Osteocyte (in vitro differentiated cells): ENCODE results near the gene TPSAB1. TPM values are rescaled to one million over a fixed set of nuclear protein-coding genes. Genes with fewer than 3 reads are reported as not detected.

Source experiments
- DNase-seq: peaks from one replicate; pipeline ENCODE4 v3.0.0; 2021; ENCODE audit warnings: mixed read lengths; ENCODE audit not compliant: unreplicated experiment; ENCODE audit errors: extremely low spot score
- H3K27ac Mint-ChIP-seq: one replicate; pipeline ENCODE4 v1.8.0; 2021; ENCODE audit warnings: mild to moderate bottlenecking, mixed read lengths; ENCODE audit not compliant: unreplicated experiment
- H3K27me3 Mint-ChIP-seq: one replicate; pipeline ENCODE4 v1.8.0; 2021; ENCODE audit warnings: mixed read lengths; ENCODE audit not compliant: unreplicated experiment
- H3K36me3 Mint-ChIP-seq: one replicate; pipeline ENCODE4 v1.8.0; 2021; ENCODE audit warnings: mixed read lengths; ENCODE audit not compliant: unreplicated experiment
- H3K4me1 Mint-ChIP-seq: one replicate; pipeline ENCODE4 v1.8.0; 2021; ENCODE audit warnings: mixed read lengths; ENCODE audit not compliant: unreplicated experiment
- H3K4me3 Mint-ChIP-seq: one replicate; pipeline ENCODE4 v1.8.0; 2021; ENCODE audit warnings: mild to moderate bottlenecking, moderate library complexity, mixed read lengths; ENCODE audit not compliant: unreplicated experiment
- H3K9me3 Mint-ChIP-seq: one replicate; pipeline ENCODE4 v1.8.0; 2021; ENCODE audit warnings: mixed read lengths; ENCODE audit not compliant: unreplicated experiment
- total RNA-seq: library from RNA; stranded (reverse); gene quantifications from 2 replicates; pipeline ENCODE4 v1.2.1, GENCODE V29; 2021
- TF ChIP-seq, protein P1 (sequence below): fragments of 200-600 bp; sonication (generic); IDR thresholded peaks from 2 replicates; pipeline ENCODE4 v1.5.0; 2021; ENCODE audit warnings: antibody characterized with exemption, mild to moderate bottlenecking, moderate library complexity

Gene TPSAB1
- total RNA-seq, 1 donor from 2014 or later, result not detected

DNA sequence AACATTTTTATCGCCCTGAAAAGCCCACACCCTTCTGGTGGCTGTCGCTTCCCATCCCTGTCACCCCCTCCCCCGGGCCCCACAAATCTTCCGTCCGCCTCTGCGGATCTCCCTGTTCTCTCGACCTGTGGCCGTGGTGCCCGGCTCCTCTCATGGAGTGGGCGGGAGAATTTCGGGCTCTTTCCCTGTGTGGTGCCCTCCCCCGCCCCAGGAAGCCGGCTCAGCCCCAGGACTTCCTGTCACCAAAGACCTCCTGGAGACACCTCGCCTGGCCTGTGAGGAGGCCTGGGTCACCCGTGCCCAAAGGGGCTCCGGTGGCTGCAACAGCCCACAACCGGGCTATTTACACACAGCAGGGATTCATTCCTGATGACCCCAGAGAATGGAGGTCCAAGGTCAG lies 42.8 kb downstream of the TPSAB1 start:
- no peaks in the 10 kb centered on the region for H3K36me3 Mint-ChIP-seq
- no peak for DNase-seq
- no peak overlapping the region for H3K4me3 Mint-ChIP-seq
- no peak overlapping the region for H3K27ac Mint-ChIP-seq
- peaks cover 11% of the 10 kb centered on the region for H3K4me1 Mint-ChIP-seq
- TF ChIP-seq, protein P1, sequence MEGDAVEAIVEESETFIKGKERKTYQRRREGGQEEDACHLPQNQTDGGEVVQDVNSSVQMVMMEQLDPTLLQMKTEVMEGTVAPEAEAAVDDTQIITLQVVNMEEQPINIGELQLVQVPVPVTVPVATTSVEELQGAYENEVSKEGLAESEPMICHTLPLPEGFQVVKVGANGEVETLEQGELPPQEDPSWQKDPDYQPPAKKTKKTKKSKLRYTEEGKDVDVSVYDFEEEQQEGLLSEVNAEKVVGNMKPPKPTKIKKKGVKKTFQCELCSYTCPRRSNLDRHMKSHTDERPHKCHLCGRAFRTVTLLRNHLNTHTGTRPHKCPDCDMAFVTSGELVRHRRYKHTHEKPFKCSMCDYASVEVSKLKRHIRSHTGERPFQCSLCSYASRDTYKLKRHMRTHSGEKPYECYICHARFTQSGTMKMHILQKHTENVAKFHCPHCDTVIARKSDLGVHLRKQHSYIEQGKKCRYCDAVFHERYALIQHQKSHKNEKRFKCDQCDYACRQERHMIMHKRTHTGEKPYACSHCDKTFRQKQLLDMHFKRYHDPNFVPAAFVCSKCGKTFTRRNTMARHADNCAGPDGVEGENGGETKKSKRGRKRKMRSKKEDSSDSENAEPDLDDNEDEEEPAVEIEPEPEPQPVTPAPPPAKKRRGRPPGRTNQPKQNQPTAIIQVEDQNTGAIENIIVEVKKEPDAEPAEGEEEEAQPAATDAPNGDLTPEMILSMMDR, result no peak
- no peaks in the 10 kb centered on the region for H3K9me3 Mint-ChIP-seq
- H3K27me3 Mint-ChIP-seq, result peaks cover 15% of the 10 kb centered on the region

DNA sequence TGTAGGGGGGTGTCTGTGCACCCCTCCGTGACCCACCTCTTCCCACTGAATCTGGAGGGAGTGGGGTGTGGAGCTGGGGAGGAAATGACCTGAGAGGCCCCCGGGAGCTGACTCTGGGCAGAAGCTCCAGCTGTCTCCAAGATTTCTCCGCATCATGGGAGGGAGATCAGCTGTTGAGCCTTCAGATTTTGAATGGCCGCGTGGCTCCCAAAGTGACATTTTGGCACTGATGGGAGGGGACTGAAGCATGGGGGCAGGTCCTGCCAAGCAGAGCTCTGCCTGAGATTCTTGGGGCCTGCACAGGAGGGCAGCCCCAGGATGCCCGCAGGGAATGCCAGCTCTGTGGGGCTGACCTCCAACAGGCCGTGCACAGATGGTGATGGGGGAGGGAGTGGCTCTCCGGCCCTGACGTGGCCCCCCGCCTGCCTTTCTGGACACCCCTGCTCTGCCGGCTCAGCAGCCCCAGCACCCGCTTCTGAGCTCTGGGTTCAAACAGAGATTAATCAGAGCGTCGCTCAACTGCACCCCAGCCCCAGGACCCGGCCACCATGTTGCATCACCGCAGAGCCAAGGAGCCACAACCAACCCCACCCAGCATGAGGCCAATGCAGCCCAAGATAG lies 43.6 kb downstream of the TPSAB1 start:
- H3K4me1 Mint-ChIP-seq, result peaks cover 4% of the 10 kb centered on the region
- no peak for DNase-seq
- TF ChIP-seq, protein P1, result no peak
- H3K27ac Mint-ChIP-seq, result no peak overlapping the region
- H3K9me3 Mint-ChIP-seq, result no peaks in the 10 kb centered on the region
- H3K4me3 Mint-ChIP-seq, result no peak overlapping the region
- no peaks in the 10 kb centered on the region for H3K36me3 Mint-ChIP-seq
- peaks cover 15% of the 10 kb centered on the region for H3K27me3 Mint-ChIP-seq

DNA sequence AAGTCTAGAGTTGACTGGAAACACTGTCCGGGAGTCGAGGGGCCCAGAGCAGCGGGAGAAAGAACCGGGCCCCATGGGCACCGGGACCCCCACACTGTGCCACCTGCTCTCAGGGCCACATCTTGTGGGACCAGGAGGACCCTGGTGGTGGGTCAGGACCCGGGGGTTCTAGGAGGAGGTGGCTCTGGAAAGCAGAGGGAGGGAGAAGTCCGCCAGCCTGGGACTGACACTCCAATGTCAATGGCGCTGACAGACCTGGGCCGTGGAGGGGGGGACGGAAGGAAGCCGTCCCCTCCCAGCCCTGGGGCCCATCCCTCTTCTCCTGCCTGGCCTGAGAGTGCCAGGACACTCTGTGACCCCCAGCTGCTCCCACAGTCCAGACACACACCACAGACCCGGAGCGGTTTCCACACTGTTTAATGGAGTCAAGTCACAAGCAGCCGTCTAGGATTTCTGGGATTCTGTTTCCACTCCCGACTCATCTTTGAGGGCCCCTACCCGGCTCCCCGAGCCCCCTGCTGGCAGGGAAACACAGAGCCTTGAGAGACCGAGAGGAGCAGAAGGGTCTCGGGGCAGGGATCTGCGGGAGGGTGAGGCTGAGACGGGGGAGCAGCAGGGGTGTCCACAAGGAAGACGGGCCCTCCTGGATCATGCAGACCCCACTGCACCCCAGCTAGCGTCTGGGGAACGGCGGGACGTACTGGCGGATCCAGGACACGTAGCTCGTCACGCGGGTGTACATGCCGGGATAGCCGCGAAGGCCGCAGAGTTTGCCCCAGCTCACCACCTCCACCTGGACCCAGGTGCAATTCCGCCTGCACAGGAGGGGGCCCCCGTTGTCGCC lies 45.4 kb downstream of the TPSAB1 start:
- TF ChIP-seq, protein P1, result no peak
- Mint-ChIP-seq H3K4me3 (no peak overlapping the region), H3K27me3 (peaks cover 26% of the 10 kb centered on the region), H3K4me1 (peaks cover 4% of the 10 kb centered on the region), H3K36me3 (no peaks in the 10 kb centered on the region), H3K9me3 (no peaks in the 10 kb centered on the region), H3K27ac (no peak overlapping the region)
- no peak for DNase-seq

DNA sequence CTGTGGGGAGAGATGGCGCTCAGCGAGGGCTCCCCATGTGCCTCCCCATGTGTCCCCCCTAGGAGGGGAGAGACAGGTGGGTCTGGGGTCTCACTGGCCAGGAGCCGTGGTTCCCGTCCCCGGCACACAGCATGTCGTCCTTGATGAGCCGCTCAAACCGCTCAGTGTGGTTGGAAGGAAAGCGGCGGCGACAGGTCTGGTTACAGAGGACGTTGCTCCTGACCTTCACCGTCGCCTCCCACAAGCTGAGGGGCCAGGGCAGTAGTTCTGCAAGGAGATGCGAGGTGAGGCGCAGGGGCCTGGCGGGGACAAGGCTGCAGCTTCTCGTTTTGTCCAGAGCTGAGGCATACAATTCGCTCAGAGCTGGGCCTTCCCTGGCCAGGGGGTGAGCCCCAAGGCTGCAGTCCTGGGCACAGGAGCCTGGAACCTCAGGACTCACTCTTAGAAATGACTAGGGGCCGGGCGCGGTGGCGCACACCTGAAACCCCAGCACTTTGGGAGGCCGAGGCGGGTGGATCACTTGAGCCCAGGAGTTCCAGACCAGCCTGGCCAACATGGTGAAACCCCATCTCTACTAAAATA lies 46.1 kb downstream of the TPSAB1 start:
- H3K36me3 Mint-ChIP-seq, result no peaks in the 10 kb centered on the region
- no peak for DNase-seq
- peaks cover 4% of the 10 kb centered on the region for H3K4me1 Mint-ChIP-seq
- H3K9me3 Mint-ChIP-seq, result no peaks in the 10 kb centered on the region
- H3K27me3 Mint-ChIP-seq, result peaks cover 31% of the 10 kb centered on the region
- no peak overlapping the region for H3K27ac Mint-ChIP-seq
- TF ChIP-seq, protein P1, result no peak
- no peak overlapping the region for H3K4me3 Mint-ChIP-seq
